GM23338 (cell line): ENCODE data around the gene ARID1B. TPM values are rescaled to one million over a fixed set of nuclear protein-coding genes. Genes with fewer than 3 reads are reported as not detected.

Experiments used
- ATAC-seq: fragments of 200-7000 bp; cut with Tn5 transposase; 3 replicates; pipeline ENCODE4 v1.9.1; 2020
- DNase-seq: peaks from one replicate; pipeline ENCODE4 v3.0.0-alpha.2; 2015; ENCODE audit warnings: low spot score
- H2AFZ ChIP-seq: fragments of 200-600 bp; sonication (generic); 2 replicates; pipeline ENCODE4 v1.8.0; 2016; ENCODE audit warnings: antibody characterized with exemption, mild to moderate bottlenecking, moderate library complexity
- H3F3A ChIP-seq: fragments of 200-600 bp; sonication (generic); replicated peaks from 2 replicates; pipeline ENCODE4 v1.8.0; 2017; ENCODE audit warnings: antibody characterized with exemption, mixed run types, low read depth
- H3K27ac ChIP-seq: fragments of 200-600 bp; sonication (generic); 2 replicates; pipeline ENCODE4 v1.6.1; 2016; ENCODE audit warnings: low read depth
- H3K27me3 ChIP-seq: fragments of 200-600 bp; sonication (generic); 2 replicates; pipeline ENCODE4 v1.8.0; 2016; ENCODE audit warnings: mild to moderate bottlenecking, mixed run types, moderate library complexity; ENCODE audit not compliant: insufficient read depth
- H3K36me3 ChIP-seq: fragments of 200-600 bp; sonication (generic); 2 replicates; pipeline ENCODE4 v1.8.0; 2016; ENCODE audit warnings: mild to moderate bottlenecking; ENCODE audit not compliant: insufficient read depth
- H3K4me1 ChIP-seq: fragments of 200-600 bp; sonication (generic); 2 replicates; pipeline ENCODE4 v1.8.0; 2016; ENCODE audit warnings: mild to moderate bottlenecking, moderate library complexity; ENCODE audit not compliant: insufficient read depth
- H3K4me2 ChIP-seq: fragments of 200-600 bp; sonication (generic); 2 replicates; pipeline ENCODE4 v1.7.1; 2017; ENCODE audit warnings: mixed run types
- H3K4me3 ChIP-seq: fragments of 200-600 bp; sonication (generic); 2 replicates; pipeline ENCODE4 v1.6.1; 2016; ENCODE audit warnings: mixed run types
- H3K79me2 ChIP-seq: fragments of 200-600 bp; sonication (generic); replicated peaks from 2 replicates; pipeline ENCODE4 v1.8.0; 2017; ENCODE audit warnings: mild to moderate bottlenecking; ENCODE audit not compliant: insufficient read depth
- H3K9me2 ChIP-seq: fragments of 200-600 bp; sonication (generic); 2 replicates; pipeline ENCODE4 v1.8.0; 2017; ENCODE audit not compliant: insufficient read depth
- H4K20me1 ChIP-seq: fragments of 200-600 bp; sonication (generic); replicated peaks from 2 replicates; pipeline ENCODE4 v1.8.0; 2017; ENCODE audit warnings: mild to moderate bottlenecking; ENCODE audit not compliant: insufficient read depth
- H3K27ac Mint-ChIP-seq: 2 replicates; pipeline ENCODE4 v1.8.0; 2020; ENCODE audit warnings: inconsistent platforms, mild to moderate bottlenecking, moderate library complexity, mixed read lengths
- H3K27me3 Mint-ChIP-seq: 3 replicates; pipeline ENCODE4 v1.8.0; 2022; ENCODE audit warnings: low read depth, mild to moderate bottlenecking, moderate library complexity, mixed read lengths, inconsistent platforms; ENCODE audit not compliant: insufficient read depth, poor library complexity
- H3K36me3 Mint-ChIP-seq: 3 replicates; pipeline ENCODE4 v1.8.0; 2021; ENCODE audit warnings: low read depth, mild to moderate bottlenecking, inconsistent platforms, moderate library complexity, mixed read lengths
- H3K4me1 Mint-ChIP-seq: 3 replicates; pipeline ENCODE4 v1.8.0; 2020; ENCODE audit warnings: mild to moderate bottlenecking, inconsistent platforms, mixed read lengths
- H3K4me3 Mint-ChIP-seq: 3 replicates; pipeline ENCODE4 v1.8.0; 2021; ENCODE audit warnings: moderate library complexity, mild to moderate bottlenecking, inconsistent platforms, mixed read lengths
- H3K9me3 Mint-ChIP-seq: 3 replicates; pipeline ENCODE4 v1.8.0; 2020; ENCODE audit warnings: moderate library complexity, mild to moderate bottlenecking, inconsistent platforms, mixed read lengths
- CREB1 ChIP-seq: fragments of 250-450 bp; sonication (Bioruptor Pico); IDR thresholded peaks from 2 replicates; pipeline ENCODE4 v1.5.0; 2020; ENCODE audit warnings: low read depth, mild to moderate bottlenecking, moderate library complexity
- EZH2 ChIP-seq: fragments of 200-600 bp; sonication (generic); IDR thresholded peaks from one replicate; pipeline ENCODE4 v1.8.0; 2017; ENCODE audit warnings: antibody characterized with exemption, mild to moderate bottlenecking, low read depth; ENCODE audit not compliant: unreplicated experiment
- EZH2phosphoT487 ChIP-seq: fragments of 200-600 bp; sonication (generic); IDR thresholded peaks from one replicate; pipeline ENCODE4 v1.8.1; 2018; ENCODE audit warnings: antibody characterized with exemption; ENCODE audit not compliant: unreplicated experiment
- NANOG ChIP-seq: IDR thresholded peaks from 2 replicates; pipeline ENCODE4 v1.6.1; 2016; ENCODE audit warnings: antibody characterized with exemption, borderline replicate concordance
- POLR2AphosphoS5 ChIP-seq: IDR thresholded peaks from 2 replicates; pipeline ENCODE4 v1.6.1; 2016; ENCODE audit warnings: antibody characterized with exemption, low read depth
- STAT1 ChIP-seq: IDR thresholded peaks from one replicate; pipeline ENCODE4 v1.6.1; 2016; ENCODE audit warnings: antibody characterized with exemption; ENCODE audit not compliant: unreplicated experiment
- ZNF114 ChIP-seq: fragments of 250-450 bp; sonication (Bioruptor Pico); IDR thresholded peaks from 2 replicates; pipeline ENCODE4 v1.5.0; 2020; ENCODE audit warnings: mild to moderate bottlenecking, moderate library complexity
- ZNF331 ChIP-seq: fragments of 250-450 bp; sonication (Bioruptor Pico); IDR thresholded peaks from 2 replicates; pipeline ENCODE4 v1.5.0; 2020; ENCODE audit warnings: low read depth, mild to moderate bottlenecking, moderate library complexity
- polyA plus RNA-seq: library from polyadenylated mRNA; unstranded; fragments of >200 nt; fragmentation: Nextera tagmentation; extraction: Ambion mirVana; gene quantifications from 2 replicates; pipeline ENCODE4 v1.2.1, GENCODE V29; 2016
- total RNA-seq: library from RNA; depleted of rRNA; stranded (reverse); fragments of >200 nt; shearing (Covaris generic); gene quantifications from 2 replicates; pipeline ENCODE4 v1.2.3, GENCODE V29; 2014
- TF ChIP-seq, protein P1 (sequence below): fragments of 250-450 bp; sonication (Bioruptor Pico); IDR thresholded peaks from 2 replicates; pipeline ENCODE4 v1.5.0; 2020; ENCODE audit warnings: mild to moderate bottlenecking, moderate library complexity

The ARID1B gene
- total and polyA plus RNA-seq, 2 experiments from 2014 or later = 59.3 to 72.2 TPM

DNA sequence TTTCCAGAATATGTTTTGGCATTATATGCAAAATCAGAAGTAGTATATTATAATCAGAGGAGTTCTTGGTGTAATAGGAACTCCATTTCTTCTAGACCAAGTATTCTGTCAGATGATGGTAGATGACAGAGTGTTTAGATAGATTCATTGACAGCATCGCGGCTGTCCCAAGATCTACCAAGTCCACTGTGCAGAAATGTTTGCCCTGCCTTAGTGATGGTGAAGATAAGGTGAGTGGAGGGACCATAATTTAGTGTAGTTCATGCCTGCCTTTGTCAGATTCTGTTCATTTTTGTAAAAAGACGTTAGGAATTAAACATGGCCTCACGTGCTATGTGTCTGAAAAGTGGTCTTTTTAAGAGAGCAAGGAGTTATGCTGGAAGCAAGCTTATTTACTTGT is 270.1 kb downstream of the ARID1B start:
- Histone ChIP-seq H3K36me3 (no peaks in the 10 kb centered on the region), H3K79me2 (peaks cover 58% of the 10 kb centered on the region), H4K20me1 (no peaks in the 10 kb centered on the region), H3K4me3 (no peak overlapping the region), H3K4me1 (peaks cover 18% of the 10 kb centered on the region), H3K4me2 (no peak overlapping the region), H3F3A (no peaks in the 10 kb centered on the region), H3K9me2 (no peaks in the 10 kb centered on the region), H3K27ac (no peak overlapping the region), H2AFZ (no peak overlapping the region), H3K27me3 (no peaks in the 10 kb centered on the region)
- H3K36me3 Mint-ChIP-seq = no peaks in the 10 kb centered on the region
- no peak overlapping the region for H3K27ac Mint-ChIP-seq
- no peak overlapping the region for H3K4me3 Mint-ChIP-seq
- H3K27me3 Mint-ChIP-seq = peaks cover 14% of the 10 kb centered on the region
- H3K4me1 Mint-ChIP-seq = peaks cover 39% of the 10 kb centered on the region
- TF ChIP-seq POLR2AphosphoS5 (no peak), CREB1 (CRISPR knock-in tag) (no peak), EZH2 (no peak), STAT1 (no peak), NANOG (no peak), ZNF331 (no peak), ZNF114 (no peak), EZH2phosphoT487 (no peak)
- TF ChIP-seq, protein P1, sequence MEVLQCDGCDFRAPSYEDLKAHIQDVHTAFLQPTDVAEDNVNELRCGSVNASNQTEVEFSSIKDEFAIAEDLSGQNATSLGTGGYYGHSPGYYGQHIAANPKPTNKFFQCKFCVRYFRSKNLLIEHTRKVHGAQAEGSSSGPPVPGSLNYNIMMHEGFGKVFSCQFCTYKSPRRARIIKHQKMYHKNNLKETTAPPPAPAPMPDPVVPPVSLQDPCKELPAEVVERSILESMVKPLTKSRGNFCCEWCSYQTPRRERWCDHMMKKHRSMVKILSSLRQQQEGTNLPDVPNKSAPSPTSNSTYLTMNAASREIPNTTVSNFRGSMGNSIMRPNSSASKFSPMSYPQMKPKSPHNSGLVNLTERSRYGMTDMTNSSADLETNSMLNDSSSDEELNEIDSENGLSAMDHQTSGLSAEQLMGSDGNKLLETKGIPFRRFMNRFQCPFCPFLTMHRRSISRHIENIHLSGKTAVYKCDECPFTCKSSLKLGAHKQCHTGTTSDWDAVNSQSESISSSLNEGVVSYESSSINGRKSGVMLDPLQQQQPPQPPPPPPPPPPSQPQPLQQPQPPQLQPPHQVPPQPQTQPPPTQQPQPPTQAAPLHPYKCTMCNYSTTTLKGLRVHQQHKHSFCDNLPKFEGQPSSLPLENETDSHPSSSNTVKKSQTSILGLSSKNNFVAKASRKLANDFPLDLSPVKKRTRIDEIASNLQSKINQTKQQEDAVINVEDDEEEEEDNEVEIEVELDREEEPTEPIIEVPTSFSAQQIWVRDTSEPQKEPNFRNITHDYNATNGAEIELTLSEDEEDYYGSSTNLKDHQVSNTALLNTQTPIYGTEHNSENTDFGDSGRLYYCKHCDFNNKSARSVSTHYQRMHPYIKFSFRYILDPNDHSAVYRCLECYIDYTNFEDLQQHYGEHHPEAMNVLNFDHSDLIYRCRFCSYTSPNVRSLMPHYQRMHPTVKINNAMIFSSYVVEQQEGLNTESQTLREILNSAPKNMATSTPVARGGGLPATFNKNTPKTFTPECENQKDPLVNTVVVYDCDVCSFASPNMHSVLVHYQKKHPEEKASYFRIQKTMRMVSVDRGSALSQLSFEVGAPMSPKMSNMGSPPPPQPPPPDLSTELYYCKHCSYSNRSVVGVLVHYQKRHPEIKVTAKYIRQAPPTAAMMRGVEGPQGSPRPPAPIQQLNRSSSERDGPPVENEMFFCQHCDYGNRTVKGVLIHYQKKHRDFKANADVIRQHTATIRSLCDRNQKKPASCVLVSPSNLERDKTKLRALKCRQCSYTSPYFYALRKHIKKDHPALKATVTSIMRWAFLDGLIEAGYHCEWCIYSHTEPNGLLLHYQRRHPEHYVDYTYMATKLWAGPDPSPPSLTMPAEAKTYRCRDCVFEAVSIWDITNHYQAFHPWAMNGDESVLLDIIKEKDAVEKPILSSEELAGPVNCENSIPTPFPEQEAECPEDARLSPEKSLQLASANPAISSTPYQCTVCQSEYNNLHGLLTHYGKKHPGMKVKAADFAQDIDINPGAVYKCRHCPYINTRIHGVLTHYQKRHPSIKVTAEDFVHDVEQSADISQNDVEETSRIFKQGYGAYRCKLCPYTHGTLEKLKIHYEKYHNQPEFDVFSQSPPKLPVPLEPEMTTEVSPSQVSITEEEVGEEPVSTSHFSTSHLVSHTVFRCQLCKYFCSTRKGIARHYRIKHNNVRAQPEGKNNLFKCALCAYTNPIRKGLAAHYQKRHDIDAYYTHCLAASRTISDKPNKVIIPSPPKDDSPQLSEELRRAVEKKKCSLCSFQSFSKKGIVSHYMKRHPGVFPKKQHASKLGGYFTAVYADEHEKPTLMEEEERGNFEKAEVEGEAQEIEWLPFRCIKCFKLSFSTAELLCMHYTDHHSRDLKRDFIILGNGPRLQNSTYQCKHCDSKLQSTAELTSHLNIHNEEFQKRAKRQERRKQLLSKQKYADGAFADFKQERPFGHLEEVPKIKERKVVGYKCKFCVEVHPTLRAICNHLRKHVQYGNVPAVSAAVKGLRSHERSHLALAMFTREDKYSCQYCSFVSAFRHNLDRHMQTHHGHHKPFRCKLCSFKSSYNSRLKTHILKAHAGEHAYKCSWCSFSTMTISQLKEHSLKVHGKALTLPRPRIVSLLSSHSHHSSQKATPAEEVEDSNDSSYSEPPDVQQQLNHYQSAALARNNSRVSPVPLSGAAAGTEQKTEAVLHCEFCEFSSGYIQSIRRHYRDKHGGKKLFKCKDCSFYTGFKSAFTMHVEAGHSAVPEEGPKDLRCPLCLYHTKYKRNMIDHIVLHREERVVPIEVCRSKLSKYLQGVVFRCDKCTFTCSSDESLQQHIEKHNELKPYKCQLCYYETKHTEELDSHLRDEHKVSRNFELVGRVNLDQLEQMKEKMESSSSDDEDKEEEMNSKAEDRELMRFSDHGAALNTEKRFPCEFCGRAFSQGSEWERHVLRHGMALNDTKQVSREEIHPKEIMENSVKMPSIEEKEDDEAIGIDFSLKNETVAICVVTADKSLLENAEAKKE (CRISPR knock-in tag) = no peak
- no peaks in the 10 kb centered on the region for H3K9me3 Mint-ChIP-seq
- ATAC-seq = no peak
- no peak for DNase-seq
